Stimulated activated effector memory CD8-positive, alpha-beta T cell treated with anti-CD3 and anti-CD28 coated beads, Interleukin-12 subunit alpha, Interleukin-12 subunit beta, amount 100 ng/mL, for 72 hours (primary cell): ENCODE measurements around the gene KLHDC9.
"Not testable (repeated sequence)": the region's sequence is repeated elsewhere in the genome, so short reads cannot be mapped to it uniquely, and the experiment has no call there.

Experiments used
- ATAC-seq: fragments of 150-1000 bp; cut with Tn5 transposase; 2 replicates; pipeline ENCODE4 v1.10.0; 2021
- DNase-seq, 2 donors: peaks; one replicate each; pipeline ENCODE4 v3.0.0; 2021 to 2022; ENCODE audit warnings: low spot score in 2 of 2
- H3K27ac Mint-ChIP-seq: one replicate; pipeline ENCODE4 v1.8.0; 2022; ENCODE audit warnings: mild to moderate bottlenecking, mixed read lengths
- H3K36me3 Mint-ChIP-seq: one replicate; pipeline ENCODE4 v1.8.0; 2022; ENCODE audit warnings: mild to moderate bottlenecking, mixed read lengths
- H3K4me1 Mint-ChIP-seq: one replicate; pipeline ENCODE4 v1.8.0; 2022; ENCODE audit warnings: mixed read lengths
- H3K4me3 Mint-ChIP-seq: one replicate; pipeline ENCODE4 v1.8.0; 2022; ENCODE audit warnings: mild to moderate bottlenecking, mixed read lengths
- H3K9me3 Mint-ChIP-seq: one replicate; pipeline ENCODE4 v1.8.0; 2022; ENCODE audit warnings: mixed read lengths

KLHDC9 gene

DNA sequence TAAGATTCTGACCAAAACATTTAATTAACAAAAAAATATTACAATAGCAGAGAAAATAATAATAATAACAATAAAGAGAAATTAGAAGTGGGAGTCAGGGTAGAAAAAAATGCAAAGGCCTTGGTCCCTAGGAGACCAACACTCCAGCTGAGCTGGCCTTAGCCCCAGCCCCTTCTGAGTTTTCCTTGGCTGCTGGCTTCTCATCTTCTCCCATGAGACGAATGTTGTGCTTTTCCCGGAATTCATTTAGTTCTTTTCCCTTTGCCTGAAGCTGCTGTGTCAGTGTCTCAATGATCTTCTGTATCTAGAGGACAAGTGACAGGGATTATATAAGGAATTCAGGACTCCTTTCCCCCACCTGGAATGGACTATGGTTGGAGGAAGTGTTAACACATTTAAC is 2.4 kb downstream of the KLHDC9 start:
- DNase-seq (no peak), ATAC-seq (no peak)
- no peak overlapping the region for H3K4me3 Mint-ChIP-seq
- H3K4me1 Mint-ChIP-seq, result peaks cover 43% of the 10 kb centered on the region
- H3K27ac Mint-ChIP-seq, result no peak overlapping the region
- no peaks in the 10 kb centered on the region for H3K9me3 Mint-ChIP-seq
- H3K36me3 Mint-ChIP-seq, result peaks cover 85% of the 10 kb centered on the region

DNA sequence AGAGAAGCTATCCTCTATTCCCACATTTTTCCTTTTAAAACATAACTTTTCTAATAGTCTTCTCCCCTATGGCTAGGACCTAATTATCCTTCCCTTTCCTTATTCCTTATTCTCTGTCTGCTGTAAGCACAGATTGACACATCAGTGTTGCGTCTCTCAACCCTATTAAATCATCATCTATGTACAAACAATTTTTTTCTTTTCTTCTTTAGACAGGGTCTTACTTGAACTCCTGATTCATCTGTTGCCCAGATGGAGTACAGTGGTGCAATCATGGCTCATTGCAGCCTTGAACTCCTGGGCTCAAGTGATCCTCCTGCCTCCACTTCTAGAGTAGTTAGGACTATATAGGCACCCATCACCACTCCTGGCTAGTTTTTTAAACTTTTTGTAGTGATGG is 8.3 kb downstream of the KLHDC9 start:
- ATAC-seq (no peak), DNase-seq (no peak)
- H3K4me3 Mint-ChIP-seq, result no peak overlapping the region
- peaks cover 88% of the 10 kb centered on the region for H3K36me3 Mint-ChIP-seq
- H3K9me3 Mint-ChIP-seq, result no peaks in the 10 kb centered on the region
- H3K4me1 Mint-ChIP-seq, result peaks cover 24% of the 10 kb centered on the region
- no peak overlapping the region for H3K27ac Mint-ChIP-seq

DNA sequence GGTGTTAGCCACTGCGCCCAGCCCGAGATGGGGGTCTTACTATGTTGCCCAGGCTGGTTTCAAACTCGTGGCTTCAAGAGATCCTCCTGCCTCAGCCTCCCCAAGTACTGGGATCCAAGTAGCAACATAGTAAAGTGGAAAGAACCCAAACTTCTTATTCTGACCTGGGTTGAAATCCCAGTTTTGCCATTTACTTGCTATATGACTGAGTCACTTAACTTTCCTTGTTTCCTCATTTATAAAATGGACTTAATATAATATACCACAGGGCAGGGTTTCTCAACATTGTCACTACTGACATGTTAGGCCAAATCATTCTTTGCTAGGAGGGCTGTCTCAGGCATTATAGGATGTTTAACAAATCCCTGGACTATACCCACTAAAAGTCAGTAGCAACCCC is 13.0 kb downstream of the KLHDC9 start:
- no peak overlapping the region for H3K27ac Mint-ChIP-seq
- no peak overlapping the region for H3K4me3 Mint-ChIP-seq
- DNase-seq (no peak), ATAC-seq (no peak)
- H3K9me3 Mint-ChIP-seq, result no peaks in the 10 kb centered on the region
- peaks cover 81% of the 10 kb centered on the region for H3K36me3 Mint-ChIP-seq
- peaks cover 38% of the 10 kb centered on the region for H3K4me1 Mint-ChIP-seq

DNA sequence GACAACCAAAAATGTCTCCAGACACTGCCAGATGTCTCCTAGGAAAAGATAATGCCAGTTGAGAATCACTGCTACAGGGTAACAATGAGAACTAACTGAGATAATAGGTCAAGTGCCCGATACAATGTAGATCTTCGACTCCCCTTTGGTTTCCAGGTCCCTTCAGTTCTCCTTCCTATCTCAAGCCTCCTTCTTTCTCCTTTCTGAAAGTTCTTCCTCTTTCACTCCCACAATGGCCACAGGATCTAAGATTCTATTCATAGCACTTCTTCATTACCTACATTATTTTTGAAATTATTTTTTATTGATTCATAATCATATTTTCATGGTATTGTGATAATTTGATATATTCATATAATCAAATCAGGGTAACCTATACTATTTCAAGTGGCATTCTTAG is 13.4 kb downstream of the KLHDC9 start:
- Mint-ChIP-seq H3K4me1 (peaks cover 38% of the 10 kb centered on the region), H3K36me3 (peaks cover 77% of the 10 kb centered on the region), H3K9me3 (no peaks in the 10 kb centered on the region), H3K4me3 (no peak overlapping the region), H3K27ac (no peak overlapping the region)
- ATAC-seq (no peak), DNase-seq (no peak)

DNA sequence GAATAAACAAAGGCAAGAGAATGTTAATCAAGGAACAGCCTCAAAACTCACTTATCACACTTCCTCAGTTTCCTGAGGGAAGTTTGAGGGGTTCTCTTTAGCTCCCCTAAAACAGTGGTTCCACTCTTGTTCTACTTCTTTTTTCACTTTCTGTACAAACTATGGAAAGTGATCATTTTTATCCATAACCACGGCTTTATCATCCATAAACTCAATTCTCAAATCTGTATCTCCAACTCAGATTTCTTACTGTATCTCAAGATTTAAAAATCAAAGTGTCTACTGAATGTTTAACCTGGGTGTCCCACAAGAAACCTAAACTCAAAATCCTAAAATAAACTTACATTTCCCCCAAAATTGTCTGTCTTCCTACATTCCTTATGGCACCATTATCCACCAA is 15.8 kb downstream of the KLHDC9 start:
- DNase-seq, result no peak
- Mint-ChIP-seq H3K36me3 (peaks cover 70% of the 10 kb centered on the region), H3K27ac (peak overlapping the region; percentile 73), H3K4me3 (no peak overlapping the region), H3K4me1 (peaks cover 41% of the 10 kb centered on the region), H3K9me3 (no peaks in the 10 kb centered on the region)
- no peak for ATAC-seq

DNA sequence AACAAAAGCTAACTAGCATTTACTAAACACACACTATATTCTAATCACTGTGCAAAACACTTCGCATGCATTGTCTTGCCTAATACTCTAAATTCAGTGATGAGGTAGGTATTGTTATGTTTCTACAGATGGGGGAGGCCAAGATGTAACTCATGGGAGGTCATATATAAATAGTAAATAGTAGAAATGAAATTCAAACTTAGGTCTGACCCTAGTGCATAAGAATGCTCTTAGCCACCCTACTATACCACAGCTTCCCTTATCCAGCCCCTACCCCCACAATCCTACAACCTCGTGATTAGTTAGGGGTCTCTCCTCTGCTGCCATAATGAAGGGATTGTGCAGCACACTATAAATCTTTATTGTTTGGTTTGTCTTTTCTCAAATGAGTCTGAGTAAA is 16.4 kb downstream of the KLHDC9 start:
- peak overlapping the region; percentile 73 for H3K27ac Mint-ChIP-seq
- no peak for DNase-seq
- no peak for ATAC-seq
- no peak overlapping the region for H3K4me3 Mint-ChIP-seq
- no peaks in the 10 kb centered on the region for H3K9me3 Mint-ChIP-seq
- peaks cover 48% of the 10 kb centered on the region for H3K4me1 Mint-ChIP-seq
- peaks cover 70% of the 10 kb centered on the region for H3K36me3 Mint-ChIP-seq

DNA sequence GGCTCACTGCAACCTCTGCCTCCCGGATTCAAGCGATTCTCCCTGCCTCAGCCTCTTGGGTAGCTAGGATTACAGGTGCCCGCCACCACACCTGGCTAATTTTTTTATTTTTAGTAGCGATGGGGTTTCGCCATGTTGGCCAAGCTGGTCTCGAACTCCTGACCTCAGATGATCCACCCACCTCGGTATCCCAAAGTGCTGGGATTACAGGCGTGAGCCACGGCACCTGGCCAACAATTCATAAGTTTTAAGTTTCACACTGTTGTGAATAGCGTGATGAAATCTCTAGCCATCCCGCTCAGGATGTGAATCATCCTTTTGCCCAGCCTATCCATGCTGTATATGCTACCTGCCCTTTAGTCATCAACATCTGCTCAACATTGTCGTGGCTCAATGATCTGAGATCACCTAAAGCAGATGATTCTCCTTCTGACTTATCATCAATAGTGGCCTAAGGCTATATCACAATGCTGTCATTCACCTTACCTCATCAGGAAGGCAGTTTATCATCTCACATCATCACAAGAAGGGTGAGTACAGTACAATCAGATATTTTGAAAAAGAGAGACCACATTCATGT is 17.1 kb downstream of the KLHDC9 start:
- DNase-seq (no peak), ATAC-seq (peak; percentile 83)
- Mint-ChIP-seq H3K4me1 (peaks cover 54% of the 10 kb centered on the region), H3K4me3 (peak overlapping the region; percentile 96), H3K27ac (peak overlapping the region; percentile 73), H3K9me3 (no peaks in the 10 kb centered on the region), H3K36me3 (peaks cover 70% of the 10 kb centered on the region)

DNA sequence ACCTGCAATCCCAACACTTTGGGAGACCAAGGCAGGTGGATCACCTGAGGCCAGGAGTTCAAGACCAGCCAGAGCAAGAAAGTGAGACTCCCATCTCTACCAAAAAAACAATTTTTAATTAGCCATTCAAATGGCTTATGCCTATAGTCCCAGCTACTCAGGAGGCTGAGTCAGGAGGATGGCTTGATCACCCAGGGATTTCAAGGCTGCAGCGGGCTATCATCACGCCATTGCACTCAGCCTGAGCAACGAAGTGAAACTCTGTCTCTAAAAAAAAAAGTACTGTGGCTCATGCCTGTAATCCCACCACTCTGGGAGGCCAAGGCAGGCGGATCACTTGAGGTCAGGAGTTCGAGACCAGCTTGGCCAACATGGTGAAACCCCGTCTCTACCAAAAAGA is 17.8 kb downstream of the KLHDC9 start:
- Mint-ChIP-seq H3K4me3 (peak overlapping the region; percentile 96), H3K27ac (peak overlapping the region; percentile 73), H3K4me1 (peaks cover 57% of the 10 kb centered on the region), H3K36me3 (peaks cover 71% of the 10 kb centered on the region)
- not testable (repeated sequence) for H3K9me3 Mint-ChIP-seq, ATAC-seq, DNase-seq

DNA sequence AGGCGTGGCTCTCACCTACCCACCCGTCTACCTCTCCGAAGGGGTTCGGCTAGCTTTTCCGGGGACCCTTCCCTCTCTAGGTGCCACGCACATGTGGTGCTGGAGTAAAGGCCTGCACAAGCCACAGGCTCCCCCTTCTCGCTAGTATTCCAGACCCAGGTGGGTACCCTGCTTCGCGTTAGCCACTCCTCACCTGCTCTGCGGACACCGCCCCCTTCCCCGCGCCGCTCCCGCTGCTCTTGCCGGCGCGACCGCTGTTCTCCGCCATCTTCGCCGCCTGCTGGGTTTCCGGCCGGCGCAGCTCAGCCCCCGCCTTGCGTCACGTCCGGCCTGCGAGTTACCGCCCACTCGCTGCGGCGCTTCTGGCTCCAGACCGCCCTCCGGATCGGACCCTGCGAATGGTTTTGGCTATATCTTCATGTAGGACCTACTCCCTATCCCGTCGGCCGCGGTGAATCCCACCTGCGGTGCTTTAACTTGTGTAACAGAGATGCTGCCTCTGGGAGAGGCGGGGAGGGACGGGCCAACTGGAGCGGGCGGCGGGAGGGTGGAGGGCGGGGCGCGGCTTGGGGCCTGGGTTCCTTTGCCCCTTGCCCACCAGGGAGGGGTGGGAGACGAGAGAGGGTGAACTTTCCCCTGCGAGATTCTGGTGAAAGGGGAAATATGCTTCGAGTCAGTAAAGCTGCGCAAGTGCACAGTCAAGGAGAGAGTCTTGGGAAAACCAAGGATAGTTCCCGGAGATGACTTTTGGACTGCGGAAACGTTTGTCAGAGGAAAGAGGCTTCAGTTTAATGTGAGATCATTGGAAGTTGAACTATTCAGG is 19.8 kb downstream of the KLHDC9 start, which contains the start of the genes NIT1 and PFDN2:
NIT1 (plus strand) TSS at position 347 of the 823 bp plus-strand sequence; CDS start at position 419, 72 bp downstream.
PFDN2 (minus strand) TSS at position 279 of the 823 bp plus-strand sequence; CDS start at position 268, 11 bp downstream.
- peak within 1 kb of the TSS; percentile 97 for H3K27ac Mint-ChIP-seq
- DNase-seq, result peak; percentile 84 to 93
- ATAC-seq, result peak; percentile 80

DNA sequence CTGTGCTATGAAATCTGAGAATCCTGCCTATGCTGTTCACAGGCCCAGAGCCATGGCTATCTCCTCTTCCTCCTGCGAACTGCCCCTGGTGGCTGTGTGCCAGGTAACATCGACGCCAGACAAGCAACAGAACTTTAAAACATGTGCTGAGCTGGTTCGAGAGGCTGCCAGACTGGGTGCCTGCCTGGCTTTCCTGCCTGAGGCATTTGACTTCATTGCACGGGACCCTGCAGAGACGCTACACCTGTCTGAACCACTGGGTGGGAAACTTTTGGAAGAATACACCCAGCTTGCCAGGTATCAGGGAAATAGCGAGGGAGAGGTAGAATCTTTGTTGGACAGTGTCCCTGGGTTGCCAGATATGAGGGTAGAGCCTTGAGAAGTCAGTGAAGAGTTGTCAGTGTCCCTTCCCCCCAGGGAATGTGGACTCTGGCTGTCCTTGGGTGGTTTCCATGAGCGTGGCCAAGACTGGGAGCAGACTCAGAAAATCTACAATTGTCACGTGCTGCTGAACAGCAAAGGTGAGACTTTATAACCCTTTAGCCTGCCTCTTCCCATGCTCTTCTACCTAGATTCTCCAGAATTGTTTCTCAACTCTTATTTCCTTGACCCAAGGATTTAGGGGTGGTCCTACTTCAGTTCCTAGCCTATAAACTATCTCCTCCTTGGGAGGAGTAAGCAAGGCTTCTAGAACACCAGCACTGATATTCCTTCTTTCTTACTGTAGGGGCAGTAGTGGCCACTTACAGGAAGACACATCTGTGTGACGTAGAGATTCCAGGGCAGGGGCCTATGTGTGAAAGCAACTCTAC is 21.1 kb downstream of the KLHDC9 start:
- Mint-ChIP-seq H3K9me3 (no peaks in the 10 kb centered on the region), H3K4me1 (peaks cover 36% of the 10 kb centered on the region), H3K4me3 (peak overlapping the region; percentile 96), H3K27ac (peak overlapping the region; percentile 97), H3K36me3 (peaks cover 81% of the 10 kb centered on the region)
- peak in 1 of 2 donors; percentile 74 for DNase-seq
- ATAC-seq, result peak; percentile 73

More for the DNA sequence above, 19.8 kb downstream of the KLHDC9 start, which contains the start of the genes NIT1 and PFDN2:
- Mint-ChIP-seq H3K4me3 (peak within 1 kb of the TSS; percentile 96), H3K36me3 (peaks cover 81% of the 10 kb centered on the region), H3K4me1 (peaks cover 50% of the 10 kb centered on the region), H3K9me3 (no peaks in the 10 kb centered on the region)

DNA sequence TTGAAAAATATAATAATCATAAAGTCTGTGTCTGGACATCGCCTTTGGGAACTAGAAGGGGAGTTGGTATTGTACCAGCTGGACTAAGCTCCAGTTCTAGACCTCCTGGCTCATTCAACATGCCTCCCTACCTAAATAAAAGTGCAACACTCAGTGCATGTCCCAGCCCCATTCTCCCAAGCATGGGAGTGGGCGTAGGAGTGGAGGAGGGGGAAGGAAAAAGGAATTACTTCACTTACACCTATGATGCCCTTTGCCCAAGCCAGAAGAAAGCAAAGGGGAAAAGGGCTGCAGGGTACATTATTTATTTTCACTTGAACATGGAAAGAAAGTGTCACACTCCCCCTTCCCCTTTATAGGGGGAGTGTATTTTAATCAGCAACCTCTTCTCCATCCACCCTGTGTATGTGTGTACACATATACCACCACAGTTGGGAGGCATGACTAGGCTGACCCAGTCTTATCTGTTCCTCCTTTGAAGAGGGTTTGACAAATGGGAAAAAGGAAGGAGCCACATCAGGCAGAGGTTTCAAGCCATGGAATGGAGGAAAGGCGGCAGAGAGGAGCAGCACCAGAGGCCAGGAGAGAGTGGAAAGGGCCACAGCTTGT is 23.0 kb downstream of the KLHDC9 start:
- DNase-seq (no peak), ATAC-seq (no peak)
- peak overlapping the region; percentile 76 for H3K27ac Mint-ChIP-seq
- H3K4me3 Mint-ChIP-seq, result no peak overlapping the region
- no peaks in the 10 kb centered on the region for H3K9me3 Mint-ChIP-seq
- peaks cover 84% of the 10 kb centered on the region for H3K36me3 Mint-ChIP-seq
- H3K4me1 Mint-ChIP-seq, result peaks cover 30% of the 10 kb centered on the region

DNA sequence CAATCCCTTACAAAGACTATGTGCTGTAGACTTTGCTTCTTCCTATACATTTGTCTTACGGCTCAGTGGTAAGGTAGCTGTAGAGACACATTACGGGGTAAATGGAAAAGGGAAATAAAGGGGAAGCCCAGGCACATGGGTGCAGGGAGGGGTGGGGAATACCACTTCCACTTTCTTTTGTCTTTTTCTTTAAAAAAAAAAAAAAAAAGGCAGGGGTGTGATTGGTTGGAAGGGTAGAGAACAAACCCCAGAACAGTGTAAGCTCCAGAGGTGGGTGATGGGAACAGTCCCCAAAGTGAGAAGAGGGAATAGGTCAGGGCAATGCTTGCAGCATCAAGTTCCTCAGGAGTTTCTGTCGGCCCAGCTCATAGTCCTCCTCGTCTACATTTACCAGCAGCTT is 23.7 kb downstream of the KLHDC9 start:
- H3K9me3 Mint-ChIP-seq, result no peaks in the 10 kb centered on the region
- H3K27ac Mint-ChIP-seq, result peak overlapping the region; percentile 76
- ATAC-seq (no peak), DNase-seq (no peak)
- peaks cover 31% of the 10 kb centered on the region for H3K4me1 Mint-ChIP-seq
- H3K4me3 Mint-ChIP-seq, result no peak overlapping the region
- H3K36me3 Mint-ChIP-seq, result peaks cover 91% of the 10 kb centered on the region

DNA sequence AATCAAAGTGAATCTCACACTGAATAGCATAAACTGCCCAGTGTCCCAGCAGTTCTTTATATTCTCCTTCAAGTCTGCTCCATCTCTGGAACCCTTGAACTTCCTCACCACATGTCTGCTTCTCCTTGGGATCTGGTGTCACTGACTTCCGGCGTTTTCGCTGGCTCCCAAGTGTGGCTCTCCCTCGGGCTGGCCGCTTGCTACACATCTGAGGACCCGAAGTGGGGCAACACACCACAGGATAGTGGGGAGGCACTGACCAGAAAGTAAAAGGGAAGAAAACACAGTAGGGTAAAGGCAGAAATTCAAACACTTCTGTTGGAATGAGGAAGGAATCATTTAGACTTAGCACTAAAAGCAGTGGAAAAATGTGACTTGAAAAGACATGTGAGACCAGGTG is 24.8 kb downstream of the KLHDC9 start:
- peaks cover 94% of the 10 kb centered on the region for H3K36me3 Mint-ChIP-seq
- H3K27ac Mint-ChIP-seq, result peak overlapping the region; percentile 15
- H3K4me3 Mint-ChIP-seq, result no peak overlapping the region
- no peak for DNase-seq
- H3K9me3 Mint-ChIP-seq, result no peaks in the 10 kb centered on the region
- H3K4me1 Mint-ChIP-seq, result peaks cover 42% of the 10 kb centered on the region
- ATAC-seq, result no peak

DNA sequence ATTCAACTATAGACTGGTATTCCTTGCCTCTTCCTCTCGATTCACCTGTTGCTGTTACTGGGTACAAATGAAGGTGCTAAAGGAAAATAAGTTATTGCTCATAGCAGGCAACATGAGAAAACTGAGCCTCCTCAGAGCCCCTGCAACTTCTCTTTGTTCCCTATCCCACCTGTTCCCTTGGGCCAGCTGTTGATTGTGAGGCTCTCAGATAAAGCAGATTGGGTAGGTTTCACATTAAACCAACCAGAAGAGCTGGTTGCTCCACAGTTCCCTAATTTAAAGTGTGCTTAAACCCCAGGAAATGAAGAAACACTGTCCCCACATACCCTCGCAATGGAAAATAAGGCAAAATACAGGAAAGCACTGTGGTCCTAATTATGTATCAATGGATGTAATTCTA is 29.5 kb downstream of the KLHDC9 start:
- DNase-seq (no peak), ATAC-seq (no peak)
- Mint-ChIP-seq H3K9me3 (no peaks in the 10 kb centered on the region), H3K4me3 (no peak overlapping the region), H3K4me1 (peaks cover 59% of the 10 kb centered on the region), H3K36me3 (peaks cover 93% of the 10 kb centered on the region), H3K27ac (peak overlapping the region; percentile 1)
